Activated T-cell treated with anti-CD3 and anti-CD28 coated beads, Interleukin-2, amount 50 U/mL, for 72 hours (primary cell): Measurements from ENCODE around the gene SNORC. TPM values are rescaled to one million over a fixed set of nuclear protein-coding genes. Genes with fewer than 3 reads are reported as not detected.

Source experiments
- ATAC-seq, 2 donors: fragments of 150-1000 bp; cut with Tn5 transposase; replicated peaks in 1 of 2; 2 replicates each; pipeline ENCODE4 v1.10.0; 2021; ENCODE audit warnings: moderate library complexity in 2 of 2, mild to moderate bottlenecking in 1 of 2
- DNase-seq, 2 donors: peaks; one replicate each; pipeline ENCODE4 v3.0.0; 2021 to 2022; ENCODE audit warnings: mixed read lengths in 1 of 2
- H3K27ac Mint-ChIP-seq: one replicate; pipeline ENCODE4 v1.8.0; 2022; ENCODE audit warnings: mild to moderate bottlenecking, moderate library complexity, mixed read lengths
- H3K27me3 Mint-ChIP-seq: one replicate; pipeline ENCODE4 v1.8.0; 2022; ENCODE audit warnings: low read depth, mixed read lengths
- H3K36me3 Mint-ChIP-seq, 2 donors: one replicate each; pipeline ENCODE4 v1.8.0; 2022; ENCODE audit warnings: mixed read lengths in 2 of 2, mild to moderate bottlenecking in 1 of 2; ENCODE audit not compliant: insufficient read depth in 2 of 2
- H3K4me1 Mint-ChIP-seq: one replicate; pipeline ENCODE4 v1.8.0; 2022; ENCODE audit warnings: low read depth, mixed read lengths
- H3K4me3 Mint-ChIP-seq, 2 donors: one replicate each; pipeline ENCODE4 v1.8.0; 2022; ENCODE audit warnings: mild to moderate bottlenecking in 2 of 2, mixed read lengths in 2 of 2, moderate library complexity in 2 of 2
- H3K9me3 Mint-ChIP-seq, 2 donors: one replicate each; pipeline ENCODE4 v1.8.0; 2022; ENCODE audit warnings: mixed read lengths in 2 of 2
- total RNA-seq, 2 donors: library from RNA; stranded (reverse); gene quantifications; one replicate each; pipeline ENCODE4 v1.2.3, GENCODE V29; 2022

Gene SNORC
- total RNA-seq, 2 donors from 2014 or later = 4.0 to 4.1 TPM

DNA sequence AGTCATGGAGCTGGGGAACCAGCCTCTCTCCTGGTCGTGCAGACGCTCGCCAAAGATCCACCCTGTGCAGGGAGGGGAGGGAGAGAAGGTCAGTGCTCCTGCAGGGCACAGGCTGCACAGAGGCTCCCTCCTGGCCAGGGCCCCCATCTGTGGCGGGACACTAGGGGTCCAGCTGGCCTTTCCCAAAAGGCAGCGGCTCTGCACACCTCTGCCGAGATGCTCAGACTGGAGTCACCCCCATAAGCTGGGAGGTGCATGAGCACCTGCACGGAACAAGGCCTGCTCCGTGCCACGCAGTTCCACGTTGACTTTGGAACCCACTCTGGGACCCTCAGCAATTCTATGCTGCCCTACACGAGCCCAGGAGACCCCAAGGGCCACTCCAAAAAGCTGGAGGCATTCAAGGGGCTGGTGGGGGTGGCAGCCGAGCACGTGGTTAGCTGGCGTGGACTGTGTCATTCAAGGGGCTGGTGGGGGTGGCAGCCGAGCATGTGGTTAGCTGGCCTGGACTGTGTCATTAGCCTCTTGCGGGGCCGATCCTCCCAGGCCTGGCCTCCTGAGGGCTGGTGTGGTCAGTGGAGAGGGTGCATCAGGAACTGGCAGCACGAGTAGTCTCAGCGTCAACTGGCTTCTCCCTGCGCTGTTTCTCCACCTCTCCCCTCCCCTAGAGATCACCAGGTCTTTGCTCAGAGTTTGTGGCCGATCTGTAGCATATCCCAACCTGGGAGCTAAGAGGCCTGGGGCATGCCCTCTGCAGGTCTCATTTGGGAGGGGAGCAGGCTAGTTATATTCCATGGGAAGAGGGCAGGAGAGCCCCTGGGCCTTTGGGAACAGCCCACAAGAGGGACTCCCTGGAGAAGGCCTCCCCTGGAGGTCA lies 9.8 kb downstream of the SNORC start:
- ATAC-seq (no peak), DNase-seq (no peak)
- H3K9me3 Mint-ChIP-seq = no peaks in the 10 kb centered on the region
- no peaks in the 10 kb centered on the region for H3K36me3 Mint-ChIP-seq
- no peak overlapping the region for H3K27ac Mint-ChIP-seq
- peaks cover 10% of the 10 kb centered on the region for H3K27me3 Mint-ChIP-seq
- peaks cover 8% of the 10 kb centered on the region for H3K4me1 Mint-ChIP-seq
- no peak overlapping the region for H3K4me3 Mint-ChIP-seq

DNA sequence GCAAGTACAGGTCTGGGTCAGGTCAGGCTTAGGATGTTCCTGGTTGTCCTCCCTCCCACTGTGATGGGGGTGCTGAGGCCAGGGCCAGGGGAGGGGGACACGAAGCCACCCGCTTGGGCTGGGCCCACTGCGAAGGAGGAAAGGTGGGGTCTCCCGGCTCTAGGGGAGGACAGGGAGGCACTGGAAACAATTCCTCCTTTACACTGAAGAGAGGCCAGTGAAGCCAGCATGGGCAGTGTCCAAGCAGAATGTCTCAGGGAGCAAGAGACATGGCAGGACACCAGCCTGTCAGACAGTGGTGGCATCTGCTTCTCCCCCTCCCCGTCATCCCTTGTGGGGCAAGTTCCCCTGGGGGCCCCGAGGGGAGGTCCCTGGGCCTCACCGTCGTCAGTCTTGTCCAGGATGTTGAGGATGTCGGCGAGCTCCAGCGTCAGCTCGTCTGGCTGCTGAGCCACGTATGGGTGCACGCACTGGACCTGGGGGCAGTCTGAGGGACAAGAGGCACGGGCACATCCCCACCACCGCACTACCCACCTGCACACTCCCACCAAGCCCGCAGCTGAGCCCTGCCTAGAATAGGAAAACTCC lies 10.8 kb downstream of the SNORC start:
- Mint-ChIP-seq H3K4me3 (no peak overlapping the region), H3K36me3 (no peaks in the 10 kb centered on the region), H3K9me3 (no peaks in the 10 kb centered on the region), H3K4me1 (no peaks in the 10 kb centered on the region), H3K27ac (no peak overlapping the region), H3K27me3 (no peaks in the 10 kb centered on the region)
- ATAC-seq (no peak), DNase-seq (no peak)

DNA sequence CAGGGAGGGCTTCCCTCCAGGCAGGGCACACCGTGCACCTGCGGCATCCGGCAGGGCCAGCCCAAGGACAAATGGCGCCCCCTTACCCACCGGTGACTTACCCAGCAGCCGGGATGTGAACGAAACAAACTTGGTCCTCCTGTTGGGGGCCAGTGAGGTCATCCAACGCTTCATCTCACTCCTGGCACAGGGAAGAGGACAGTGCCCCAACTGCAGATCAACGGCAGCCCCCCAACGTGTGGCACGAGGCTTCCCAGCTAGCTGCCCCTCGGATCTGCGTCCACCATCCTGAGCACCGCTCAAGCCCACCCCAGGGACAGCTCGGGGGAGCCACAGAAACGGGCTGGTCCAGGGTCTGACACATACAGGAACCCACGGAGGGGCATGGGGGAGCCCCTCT lies 12.0 kb downstream of the SNORC start:
- Mint-ChIP-seq H3K9me3 (no peaks in the 10 kb centered on the region), H3K27ac (no peak overlapping the region), H3K4me1 (no peaks in the 10 kb centered on the region), H3K4me3 (no peak overlapping the region), H3K27me3 (no peaks in the 10 kb centered on the region), H3K36me3 (no peaks in the 10 kb centered on the region)
- DNase-seq = no peak
- ATAC-seq = no peak

DNA sequence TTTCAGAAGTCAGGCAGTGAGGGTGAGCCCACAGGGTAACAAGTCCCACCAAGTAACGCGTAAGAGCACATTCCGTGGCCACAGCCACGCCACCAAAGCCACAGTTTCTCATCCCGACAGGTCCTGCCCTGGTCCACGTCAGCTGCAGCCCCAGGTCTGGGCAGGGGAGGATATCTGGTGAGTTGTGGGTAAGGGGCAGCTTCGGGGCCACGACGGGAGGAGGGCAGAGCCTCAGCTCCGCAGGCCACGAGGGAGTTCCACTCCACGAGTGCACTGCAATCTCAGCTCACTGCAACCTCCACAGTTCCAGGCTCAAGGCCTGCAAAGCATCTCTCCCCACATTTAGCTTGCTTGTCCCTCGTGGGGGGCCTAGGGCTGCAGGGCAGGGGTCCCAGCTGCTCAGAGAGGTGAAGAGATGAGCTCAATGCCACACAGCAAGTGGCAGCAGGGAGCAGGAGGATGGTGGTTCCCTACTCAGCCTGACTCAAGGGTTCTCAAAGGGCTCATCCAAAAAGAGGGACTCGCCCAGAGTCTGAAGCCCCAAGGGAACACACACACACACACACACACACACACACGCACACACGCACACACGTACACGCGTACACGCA lies 12.5 kb downstream of the SNORC start:
- H3K4me1 Mint-ChIP-seq = no peaks in the 10 kb centered on the region

DNA sequence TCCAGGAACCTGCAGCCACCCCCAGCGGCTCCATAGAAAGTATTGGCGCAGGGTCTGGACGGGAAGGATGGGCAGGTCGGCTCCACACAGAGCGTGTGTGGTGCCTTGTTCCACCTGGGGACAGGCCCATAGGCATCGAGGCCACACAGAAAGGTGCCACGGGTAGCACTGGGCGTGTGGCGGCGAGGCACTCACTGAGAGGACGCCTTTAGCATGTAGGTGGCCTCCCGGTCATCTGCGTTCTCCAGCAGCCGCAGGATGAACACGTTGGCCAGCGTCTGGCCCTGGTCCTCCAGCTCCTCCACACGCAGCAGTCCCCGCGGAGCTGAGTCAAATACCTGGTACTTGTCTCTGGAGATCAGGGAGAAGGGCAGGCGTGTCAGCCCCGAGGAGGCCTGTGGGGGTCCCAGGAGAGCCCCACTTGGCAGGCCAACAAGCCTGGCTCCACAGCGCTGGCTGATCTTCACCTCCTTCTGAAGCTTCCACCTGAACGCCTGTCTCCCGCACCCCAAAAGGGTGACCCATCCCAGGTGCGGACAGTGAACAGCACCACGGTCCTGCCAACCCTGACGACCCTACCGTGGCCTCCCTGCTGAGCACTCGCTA lies 13.2 kb downstream of the SNORC start:
- Mint-ChIP-seq H3K27me3 (no peaks in the 10 kb centered on the region), H3K36me3 (no peaks in the 10 kb centered on the region), H3K9me3 (no peaks in the 10 kb centered on the region), H3K27ac (no peak overlapping the region), H3K4me1 (no peaks in the 10 kb centered on the region), H3K4me3 (no peak overlapping the region)
- no peak for ATAC-seq
- DNase-seq = no peak

More for the DNA sequence above, 12.5 kb downstream of the SNORC start:
- H3K27ac Mint-ChIP-seq = no peak overlapping the region
- no peaks in the 10 kb centered on the region for H3K36me3 Mint-ChIP-seq
- no peak overlapping the region for H3K4me3 Mint-ChIP-seq
- DNase-seq = no peak
- no peak for ATAC-seq
- H3K9me3 Mint-ChIP-seq = no peaks in the 10 kb centered on the region
- H3K27me3 Mint-ChIP-seq = no peaks in the 10 kb centered on the region

DNA sequence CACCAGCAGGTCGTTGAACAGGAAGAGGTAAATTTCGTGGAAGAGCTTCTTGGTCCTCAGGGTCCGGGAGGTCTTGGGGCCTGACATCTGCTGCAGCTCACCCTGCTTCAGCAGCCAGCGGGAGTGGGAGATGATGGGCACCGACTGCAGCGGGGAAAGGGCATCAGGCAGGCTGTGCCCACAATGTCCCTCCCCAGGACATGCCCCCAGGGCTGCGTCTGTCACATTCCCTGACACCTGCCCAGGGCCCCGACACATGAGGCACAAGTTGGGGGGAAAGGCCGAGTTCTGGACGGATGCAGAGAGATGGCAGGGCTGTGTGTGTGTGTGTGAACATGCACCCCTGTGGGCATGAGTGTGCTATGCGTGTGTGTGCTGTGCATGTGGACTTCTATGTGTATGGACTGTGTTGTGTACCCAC lies 13.9 kb downstream of the SNORC start:
- no peak overlapping the region for H3K4me3 Mint-ChIP-seq
- no peaks in the 10 kb centered on the region for H3K27me3 Mint-ChIP-seq
- H3K9me3 Mint-ChIP-seq = no peaks in the 10 kb centered on the region
- ATAC-seq = no peak
- DNase-seq = no peak
- H3K36me3 Mint-ChIP-seq = no peaks in the 10 kb centered on the region
- H3K27ac Mint-ChIP-seq = no peak overlapping the region
- H3K4me1 Mint-ChIP-seq = no peaks in the 10 kb centered on the region

DNA sequence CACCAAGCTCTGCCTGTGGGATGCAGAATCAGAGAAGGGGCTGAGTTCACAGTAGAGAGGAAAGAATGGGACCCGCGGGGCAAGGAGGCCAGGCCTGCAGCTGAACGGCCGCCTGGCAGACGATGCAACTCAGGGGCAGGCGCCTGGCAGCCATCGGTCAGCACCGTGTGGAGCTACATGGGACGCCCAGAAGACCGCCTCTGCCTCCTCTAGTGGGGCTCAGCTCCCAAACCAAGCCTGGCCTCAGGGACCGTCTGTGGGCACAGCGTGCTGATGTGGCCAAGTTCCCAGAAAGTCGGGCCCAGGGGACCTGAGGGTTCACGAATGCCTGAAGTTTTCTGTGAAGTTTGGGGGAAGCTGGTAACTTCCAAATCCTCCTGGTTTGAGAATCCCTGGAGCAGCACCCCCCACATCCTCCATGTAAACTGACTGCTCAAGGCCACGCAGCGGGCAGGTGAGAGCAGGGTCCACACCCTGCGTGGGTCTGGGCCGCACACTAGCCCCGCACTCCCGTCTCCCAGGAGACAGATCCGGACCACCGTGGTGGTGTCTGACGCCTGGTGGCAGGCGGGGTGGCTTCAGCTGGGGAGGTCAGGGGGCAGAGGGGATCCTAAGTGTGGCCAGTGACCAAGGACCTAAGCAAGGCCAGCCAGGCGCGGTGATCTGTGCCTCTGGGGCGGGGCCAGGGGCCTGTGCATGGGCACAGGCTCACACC lies 14.6 kb downstream of the SNORC start:
- Mint-ChIP-seq H3K4me1 (no peaks in the 10 kb centered on the region), H3K27ac (no peak overlapping the region), H3K9me3 (no peaks in the 10 kb centered on the region), H3K4me3 (no peak overlapping the region), H3K27me3 (no peaks in the 10 kb centered on the region), H3K36me3 (no peaks in the 10 kb centered on the region)
- ATAC-seq (no peak), DNase-seq (no peak)

DNA sequence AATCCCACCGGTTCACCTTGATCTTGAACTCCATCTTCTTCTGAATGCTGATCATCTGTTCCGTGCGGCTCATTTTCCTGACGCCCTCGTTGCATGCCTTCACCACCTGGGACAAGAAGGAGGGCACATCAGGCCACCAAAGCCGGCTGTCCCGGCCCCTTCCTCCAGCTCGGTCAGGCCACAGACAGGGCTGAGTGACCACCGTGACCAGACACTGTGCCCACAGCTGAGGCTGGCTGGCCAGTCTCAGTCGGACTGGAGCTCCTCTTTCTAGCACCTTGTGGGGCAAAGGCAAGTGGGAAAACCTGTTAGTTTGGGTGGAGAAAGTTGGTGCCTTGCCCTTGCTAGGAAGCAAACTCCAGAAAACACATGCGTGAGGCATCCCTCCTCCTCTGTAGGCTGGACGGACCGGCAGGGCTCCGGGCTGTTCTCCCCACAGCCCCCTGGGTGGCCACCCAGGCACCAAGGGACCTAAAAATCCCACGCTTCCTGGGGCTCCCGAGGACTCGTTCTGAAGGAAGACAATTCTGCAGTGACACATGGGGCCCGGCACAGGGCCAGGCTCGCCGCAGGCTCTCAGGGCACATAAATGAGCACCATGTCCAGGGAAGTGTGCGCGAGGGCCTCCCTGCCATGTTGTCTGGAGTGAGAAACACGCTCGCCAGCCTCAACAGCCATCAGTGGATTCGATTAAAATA lies 15.3 kb downstream of the SNORC start:
- DNase-seq (no peak), ATAC-seq (no peak)
- Mint-ChIP-seq H3K9me3 (no peaks in the 10 kb centered on the region), H3K4me3 (no peak overlapping the region), H3K4me1 (no peaks in the 10 kb centered on the region), H3K27ac (no peak overlapping the region), H3K36me3 (no peaks in the 10 kb centered on the region), H3K27me3 (peaks cover 2% of the 10 kb centered on the region)

DNA sequence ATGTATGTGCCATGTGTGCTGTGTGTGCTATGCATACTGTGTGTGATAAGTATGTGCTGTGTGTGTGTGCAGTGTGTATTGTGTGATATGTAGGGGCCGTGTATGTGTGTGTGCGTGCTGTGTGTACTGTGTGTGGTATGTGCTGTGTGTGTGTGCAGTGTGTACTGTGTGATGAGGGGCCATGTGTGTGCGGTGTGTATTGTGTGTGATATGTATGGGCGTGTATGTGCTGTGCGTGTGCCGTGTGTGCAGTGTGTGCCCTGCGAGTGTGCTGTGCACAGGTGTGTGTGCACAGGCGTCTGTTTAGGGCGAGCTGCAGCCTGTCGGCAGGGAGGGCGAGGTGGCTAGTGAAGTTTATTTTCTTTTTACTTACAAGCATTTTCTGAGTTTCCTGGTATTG lies 16.1 kb downstream of the SNORC start:
- Mint-ChIP-seq H3K9me3 (no peaks in the 10 kb centered on the region), H3K36me3 (no peaks in the 10 kb centered on the region), H3K4me1 (peaks cover 6% of the 10 kb centered on the region), H3K27ac (no peak overlapping the region), H3K27me3 (peaks cover 9% of the 10 kb centered on the region), H3K4me3 (no peak overlapping the region)
- no peak for ATAC-seq
- DNase-seq = no peak

DNA sequence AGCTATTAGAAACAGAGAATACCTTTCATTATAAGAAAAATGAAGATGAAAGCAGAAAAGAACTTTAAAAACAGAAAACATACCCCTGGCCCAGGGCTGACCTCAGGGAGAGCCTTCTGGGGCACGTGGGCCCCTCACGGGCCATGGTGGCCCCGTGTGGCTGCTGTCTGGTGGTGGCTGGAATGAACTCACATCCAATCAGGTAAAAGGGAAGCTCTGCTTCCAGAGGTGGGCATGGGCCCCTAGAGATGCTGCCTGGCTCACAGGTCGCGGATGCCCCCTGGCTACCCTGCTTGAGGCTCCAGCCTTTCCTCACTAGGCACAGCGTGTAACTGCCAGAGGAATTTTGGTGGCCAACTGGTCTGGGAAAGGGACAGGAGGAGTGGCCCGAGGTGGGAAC lies 16.6 kb downstream of the SNORC start:
- peaks cover 8% of the 10 kb centered on the region for H3K4me1 Mint-ChIP-seq
- no peak for DNase-seq
- no peaks in the 10 kb centered on the region for H3K36me3 Mint-ChIP-seq
- H3K27me3 Mint-ChIP-seq = peaks cover 13% of the 10 kb centered on the region
- H3K9me3 Mint-ChIP-seq = no peaks in the 10 kb centered on the region
- H3K27ac Mint-ChIP-seq = no peak overlapping the region
- ATAC-seq = no peak
- H3K4me3 Mint-ChIP-seq = no peak overlapping the region

DNA sequence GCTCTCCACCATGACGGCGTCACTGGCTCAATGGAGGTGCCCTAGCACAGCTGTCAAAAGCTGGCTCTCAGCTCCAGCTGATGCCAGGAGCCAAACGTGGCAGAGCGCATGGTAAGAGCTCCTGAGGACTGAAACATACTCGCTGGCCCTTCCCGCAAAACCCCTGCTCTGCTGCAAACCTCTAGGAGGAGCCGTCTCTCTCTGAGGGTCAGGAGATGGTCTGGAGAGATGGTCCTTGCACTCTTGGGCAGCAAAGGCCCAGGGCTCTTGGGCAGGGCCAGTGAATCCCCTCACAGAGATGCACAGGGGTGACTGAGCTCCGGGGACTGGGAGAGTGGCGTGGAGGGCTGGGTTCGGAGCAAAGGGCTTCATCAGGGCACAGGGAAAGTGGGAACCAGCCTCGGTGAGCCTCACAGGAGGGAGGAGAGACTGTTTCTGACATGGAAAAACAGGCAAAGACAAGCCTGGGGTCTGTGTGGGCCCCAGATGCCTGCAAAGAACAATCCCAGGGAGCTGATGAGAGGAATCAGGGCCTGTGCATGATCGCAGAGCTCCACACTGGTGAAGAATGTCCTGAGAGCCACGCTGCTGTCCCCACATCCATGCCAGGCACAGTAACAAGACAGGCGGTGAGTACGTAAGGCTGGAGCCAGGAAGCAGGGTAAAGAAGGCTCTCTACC lies 17.2 kb downstream of the SNORC start:
- H3K36me3 Mint-ChIP-seq = no peaks in the 10 kb centered on the region
- ATAC-seq (no peak), DNase-seq (no peak)
- no peaks in the 10 kb centered on the region for H3K9me3 Mint-ChIP-seq
- no peak overlapping the region for H3K27ac Mint-ChIP-seq
- peaks cover 8% of the 10 kb centered on the region for H3K4me1 Mint-ChIP-seq
- no peak overlapping the region for H3K4me3 Mint-ChIP-seq
- H3K27me3 Mint-ChIP-seq = peaks cover 20% of the 10 kb centered on the region
